ENCODE results near the gene MUC2.

Gene MUC2

GRCh38 chr11:1041936-1042608 lies 32.6 kb upstream of the MUC2 start:
- Mint-ChIP-seq H3K27ac (no peak overlapping the region), H3K27me3 (peaks cover 2% of the 10 kb centered on the region), H3K4me1 (no peaks in the 10 kb centered on the region), H3K9me3 (no peaks in the 10 kb centered on the region), H3K4me3 (no peak overlapping the region), H3K36me3 (ENCODE audit: low read depth) (no peaks in the 10 kb centered on the region)
- no peak for DNase-seq
- ATAC-seq: no peak

- H3K4me3 Mint-ChIP-seq: no peak overlapping the region
- H3K27me3 Mint-ChIP-seq: peaks cover 5% of the 10 kb centered on the region
- no peaks in the 10 kb centered on the region for H3K36me3 Mint-ChIP-seq (ENCODE audit: low read depth)
- H3K4me1 Mint-ChIP-seq: no peaks in the 10 kb centered on the region
- DNase-seq (no peak), ATAC-seq (no peak)
- no peaks in the 10 kb centered on the region for H3K9me3 Mint-ChIP-seq
- H3K27ac Mint-ChIP-seq: no peak overlapping the region
These were observed 31.8 kb upstream of the MUC2 start for GRCh38 chr11:1042626-1043562.

- no peaks in the 10 kb centered on the region for H3K4me1 Mint-ChIP-seq
- DNase-seq: no peak
- H3K9me3 Mint-ChIP-seq: no peaks in the 10 kb centered on the region
- no peak for ATAC-seq
- H3K27ac Mint-ChIP-seq: no peak overlapping the region
- no peak overlapping the region for H3K4me3 Mint-ChIP-seq
- H3K27me3 Mint-ChIP-seq: peaks cover 8% of the 10 kb centered on the region
- no peaks in the 10 kb centered on the region for H3K36me3 Mint-ChIP-seq (ENCODE audit: low read depth)
These were observed 31.0 kb upstream of the MUC2 start for GRCh38 chr11:1043563-1044096.

- peaks cover 9% of the 10 kb centered on the region for H3K27me3 Mint-ChIP-seq
- no peaks in the 10 kb centered on the region for H3K36me3 Mint-ChIP-seq (ENCODE audit: low read depth)
- no peak for DNase-seq
- H3K4me1 Mint-ChIP-seq: no peaks in the 10 kb centered on the region
- no peak overlapping the region for H3K4me3 Mint-ChIP-seq
- no peak overlapping the region for H3K27ac Mint-ChIP-seq
- no peak for ATAC-seq
- H3K9me3 Mint-ChIP-seq: no peaks in the 10 kb centered on the region
These were observed 30.5 kb upstream of the MUC2 start for GRCh38 chr11:1044160-1044559.

- no peak overlapping the region for H3K4me3 Mint-ChIP-seq
- no peaks in the 10 kb centered on the region for H3K36me3 Mint-ChIP-seq (ENCODE audit: low read depth)
- peaks cover 12% of the 10 kb centered on the region for H3K27me3 Mint-ChIP-seq
- no peak for ATAC-seq
- no peaks in the 10 kb centered on the region for H3K4me1 Mint-ChIP-seq
- no peaks in the 10 kb centered on the region for H3K9me3 Mint-ChIP-seq
- H3K27ac Mint-ChIP-seq: no peak overlapping the region
- DNase-seq: no peak
These were observed 27.0 kb upstream of the MUC2 start for GRCh38 chr11:1047595-1048156.

- no peak overlapping the region for H3K27ac Mint-ChIP-seq
These were observed 26.2 kb upstream of the MUC2 start for GRCh38 chr11:1048375-1049070.

GRCh38 chr11:1049071-1049405 lies 25.6 kb upstream of the MUC2 start:
- no peaks in the 10 kb centered on the region for H3K9me3 Mint-ChIP-seq
- H3K27ac Mint-ChIP-seq: no peak overlapping the region
- H3K4me1 Mint-ChIP-seq: no peaks in the 10 kb centered on the region
- DNase-seq: no peak
- H3K27me3 Mint-ChIP-seq: peaks cover 11% of the 10 kb centered on the region
- no peaks in the 10 kb centered on the region for H3K36me3 Mint-ChIP-seq (ENCODE audit: low read depth)
- H3K4me3 Mint-ChIP-seq: no peak overlapping the region
- no peak for ATAC-seq

More at GRCh38 chr11:1048375-1049070, 26.2 kb upstream of the MUC2 start:
- Mint-ChIP-seq H3K9me3 (no peaks in the 10 kb centered on the region), H3K27me3 (peaks cover 12% of the 10 kb centered on the region), H3K4me3 (no peak overlapping the region), H3K36me3 (ENCODE audit: low read depth) (no peaks in the 10 kb centered on the region), H3K4me1 (no peaks in the 10 kb centered on the region)
- no peak for DNase-seq
- no peak for ATAC-seq

GRCh38 chr11:1049431-1049891 lies 25.2 kb upstream of the MUC2 start:
- DNase-seq: no peak
- Mint-ChIP-seq H3K9me3 (no peaks in the 10 kb centered on the region), H3K27ac (no peak overlapping the region), H3K36me3 (ENCODE audit: low read depth) (no peaks in the 10 kb centered on the region), H3K4me3 (no peak overlapping the region), H3K27me3 (peaks cover 10% of the 10 kb centered on the region), H3K4me1 (no peaks in the 10 kb centered on the region)
- ATAC-seq: no peak

GRCh38 chr11:1049911-1050580 lies 24.6 kb upstream of the MUC2 start:
- DNase-seq: no peak
- ATAC-seq: no peak
- Mint-ChIP-seq H3K36me3 (ENCODE audit: low read depth) (no peaks in the 10 kb centered on the region), H3K27ac (no peak overlapping the region), H3K9me3 (no peaks in the 10 kb centered on the region), H3K4me1 (no peaks in the 10 kb centered on the region), H3K27me3 (peaks cover 10% of the 10 kb centered on the region), H3K4me3 (no peak overlapping the region)

- ATAC-seq: peak; percentile 89
These were observed 23.9 kb upstream of the MUC2 start for GRCh38 chr11:1050581-1051355.

GRCh38 chr11:1051356-1052132 lies 23.1 kb upstream of the MUC2 start:
- no peak overlapping the region for H3K4me3 Mint-ChIP-seq
- H3K9me3 Mint-ChIP-seq: no peaks in the 10 kb centered on the region
- H3K36me3 Mint-ChIP-seq (ENCODE audit: low read depth): no peaks in the 10 kb centered on the region
- peaks cover 13% of the 10 kb centered on the region for H3K27me3 Mint-ChIP-seq
- H3K27ac Mint-ChIP-seq: no peak overlapping the region
- no peak for ATAC-seq
- DNase-seq: no peak
- H3K4me1 Mint-ChIP-seq: no peaks in the 10 kb centered on the region

More at GRCh38 chr11:1050581-1051355, 23.9 kb upstream of the MUC2 start:
- Mint-ChIP-seq H3K4me3 (no peak overlapping the region), H3K27me3 (peaks cover 13% of the 10 kb centered on the region), H3K36me3 (ENCODE audit: low read depth) (no peaks in the 10 kb centered on the region), H3K9me3 (no peaks in the 10 kb centered on the region), H3K4me1 (no peaks in the 10 kb centered on the region), H3K27ac (no peak overlapping the region)
- peak; percentile 76 for DNase-seq

- H3K27me3 Mint-ChIP-seq: peaks cover 10% of the 10 kb centered on the region
- DNase-seq (no peak), ATAC-seq (no peak)
These were observed 22.3 kb upstream of the MUC2 start for GRCh38 chr11:1052133-1053011.

More at GRCh38 chr11:1052133-1053011, 22.3 kb upstream of the MUC2 start:
- no peaks in the 10 kb centered on the region for H3K4me1 Mint-ChIP-seq
- no peak overlapping the region for H3K27ac Mint-ChIP-seq
- no peaks in the 10 kb centered on the region for H3K9me3 Mint-ChIP-seq
- no peaks in the 10 kb centered on the region for H3K36me3 Mint-ChIP-seq (ENCODE audit: low read depth)
- no peak overlapping the region for H3K4me3 Mint-ChIP-seq
